GM12892 (cell line): Measurements from ENCODE around the gene LOC128125822.
A peak's percentile ranks its signal among the peaks of the same experiment; 100 is the strongest.
"Not testable (repeated sequence)": the region's sequence is repeated elsewhere in the genome, so short reads cannot be mapped to it uniquely, and the experiment has no call there.

Experiments
- DNase-seq: peaks from one replicate; pipeline ENCODE4 v3.0.0; 2011; ENCODE audit not compliant: insufficient read length
- FAIRE-seq: peaks from 2 replicates; lab custom pipeline; 2011; peaks lifted over from hg19 to GRCh38; lab: Jason Lieb, UNC
- POLR2A ChIP-seq: IDR thresholded peaks from 2 replicates; pipeline ENCODE4 v1.6.1; 2011; ENCODE audit warnings: low read depth, low read length, control low read depth
- POLR2AphosphoS5 ChIP-seq: IDR thresholded peaks from 2 replicates; pipeline ENCODE4 v1.6.1; 2011; ENCODE audit warnings: low read depth, low read length, control low read depth
- TAF1 ChIP-seq: IDR thresholded peaks from 2 replicates; pipeline ENCODE4 v1.6.1; 2011; ENCODE audit warnings: low read depth, mild to moderate bottlenecking, control low read depth, low read length, borderline replicate concordance

Gene LOC128125822

GRCh38 chr6:63572044-63572746, at the start of gene LOC128125822, which contains the start of gene PTP4A1:
Gene LOC128125822 (plus strand): TSS chr6:63572480.
Gene PTP4A1 (plus strand): TSS chr6:63572480. CDS start chr6:63576881, 4,401 bp downstream.
- peak; percentile 98 for FAIRE-seq
- peak; percentile 71; the same call in 1 of the 2 replicates for TF ChIP-seq TAF1
- TF ChIP-seq POLR2A, result peak; percentile 79; the same call in 1 of the 2 replicates
- TF ChIP-seq POLR2AphosphoS5, result peak; percentile 75
- peak; percentile 82 for DNase-seq

GRCh38 chr6:63522911-63523287, 49.4 kb upstream of the LOC128125822 start:
- DNase-seq, FAIRE-seq: not testable (repeated sequence)

- FAIRE-seq (no peak), DNase-seq (no peak)
- no peak for TF ChIP-seq TAF1
- no peak for TF ChIP-seq POLR2A
- no peak for TF ChIP-seq POLR2AphosphoS5
Observed at GRCh38 chr6:63523630-63524029, 48.6 kb upstream of the LOC128125822 start.

GRCh38 chr6:63525186-63525878, 46.9 kb upstream of the LOC128125822 start:
- FAIRE-seq (peak; percentile 40), DNase-seq (no peak)
- no peak for TF ChIP-seq POLR2AphosphoS5
- no peak for TF ChIP-seq POLR2A

GRCh38 chr6:63526931-63527330, 45.3 kb upstream of the LOC128125822 start:
- FAIRE-seq, result no peak
- TF ChIP-seq POLR2A, result no peak
- TF ChIP-seq POLR2AphosphoS5, result no peak
- no peak for TF ChIP-seq TAF1
- no peak for DNase-seq

- TF ChIP-seq POLR2AphosphoS5 (no peak), POLR2A (no peak), TAF1 (no peak)
- no peak for DNase-seq
- FAIRE-seq, result no peak
Observed at GRCh38 chr6:63527658-63528514, 44.4 kb upstream of the LOC128125822 start.

GRCh38 chr6:63529498-63529897, 42.8 kb upstream of the LOC128125822 start:
- DNase-seq (no peak), FAIRE-seq (no peak)
- no peak for TF ChIP-seq TAF1
- TF ChIP-seq POLR2A, result no peak
- TF ChIP-seq POLR2AphosphoS5, result no peak

- FAIRE-seq (no peak), DNase-seq (no peak)
- TF ChIP-seq TAF1, result no peak
Observed at GRCh38 chr6:63530182-63530581, 42.1 kb upstream of the LOC128125822 start.

GRCh38 chr6:63530991-63531390, 41.3 kb upstream of the LOC128125822 start:
- no peak for DNase-seq
- TF ChIP-seq POLR2AphosphoS5, result no peak
- no peak for TF ChIP-seq TAF1
- TF ChIP-seq POLR2A, result no peak
- no peak for FAIRE-seq

GRCh38 chr6:63533026-63533425, 39.3 kb upstream of the LOC128125822 start:
- no peak for TF ChIP-seq TAF1
- no peak for TF ChIP-seq POLR2AphosphoS5
- no peak for TF ChIP-seq POLR2A
- FAIRE-seq, result no peak

GRCh38 chr6:63533952-63534351, 38.3 kb upstream of the LOC128125822 start:
- no peak for TF ChIP-seq TAF1
- TF ChIP-seq POLR2AphosphoS5, result no peak
- TF ChIP-seq POLR2A, result no peak
- FAIRE-seq, result no peak
- no peak for DNase-seq

More at GRCh38 chr6:63533026-63533425, 39.3 kb upstream of the LOC128125822 start:
- DNase-seq, result no peak

- DNase-seq (no peak), FAIRE-seq (peak; percentile 46)
- no peak for TF ChIP-seq POLR2A
- no peak for TF ChIP-seq POLR2AphosphoS5
Observed at GRCh38 chr6:63537201-63537958, 34.9 kb upstream of the LOC128125822 start.
